DOHH2 (cell line): ENCODE measurements around the gene MLLT3.

Experiments
- EZH2phosphoT487 ChIP-seq: fragments of 200-600 bp; sonication (generic); IDR thresholded peaks from 2 replicates; pipeline ENCODE4 v1.6.1; 2017; ENCODE audit warnings: borderline replicate concordance, mild to moderate bottlenecking, antibody characterized with exemption, low read length, moderate library complexity, mixed read lengths
- TF ChIP-seq, protein P1 (sequence below): fragments of 200-600 bp; sonication (generic); IDR thresholded peaks from one replicate; pipeline ENCODE4 v1.5.1; 2014; ENCODE audit warnings: antibody characterized with exemption, mild to moderate bottlenecking, low read depth, low read length; ENCODE audit not compliant: poor library complexity, severe bottlenecking

GRCh38 chr9:20558566-20559016 lies 63.7 kb downstream of the MLLT3 start:
- TF ChIP-seq, protein P1, sequence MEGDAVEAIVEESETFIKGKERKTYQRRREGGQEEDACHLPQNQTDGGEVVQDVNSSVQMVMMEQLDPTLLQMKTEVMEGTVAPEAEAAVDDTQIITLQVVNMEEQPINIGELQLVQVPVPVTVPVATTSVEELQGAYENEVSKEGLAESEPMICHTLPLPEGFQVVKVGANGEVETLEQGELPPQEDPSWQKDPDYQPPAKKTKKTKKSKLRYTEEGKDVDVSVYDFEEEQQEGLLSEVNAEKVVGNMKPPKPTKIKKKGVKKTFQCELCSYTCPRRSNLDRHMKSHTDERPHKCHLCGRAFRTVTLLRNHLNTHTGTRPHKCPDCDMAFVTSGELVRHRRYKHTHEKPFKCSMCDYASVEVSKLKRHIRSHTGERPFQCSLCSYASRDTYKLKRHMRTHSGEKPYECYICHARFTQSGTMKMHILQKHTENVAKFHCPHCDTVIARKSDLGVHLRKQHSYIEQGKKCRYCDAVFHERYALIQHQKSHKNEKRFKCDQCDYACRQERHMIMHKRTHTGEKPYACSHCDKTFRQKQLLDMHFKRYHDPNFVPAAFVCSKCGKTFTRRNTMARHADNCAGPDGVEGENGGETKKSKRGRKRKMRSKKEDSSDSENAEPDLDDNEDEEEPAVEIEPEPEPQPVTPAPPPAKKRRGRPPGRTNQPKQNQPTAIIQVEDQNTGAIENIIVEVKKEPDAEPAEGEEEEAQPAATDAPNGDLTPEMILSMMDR: no peak
- TF ChIP-seq EZH2phosphoT487: no peak
